GM12801 (cell line): ENCODE measurements around the gene SCAI.

ENCODE experiments used
- CTCF ChIP-seq: IDR thresholded peaks from one replicate; pipeline ENCODE4 v1.5.1; 2011; ENCODE audit warnings: control low read depth; ENCODE audit not compliant: insufficient read length; ENCODE audit errors: extremely low read depth

SCAI gene

GRCh38 chr9:125143377-125144090, at the start of gene SCAI:
SCAI (minus strand) TSS chr9:125143528; CDS start chr9:125143437, 91 bp downstream.
- TF ChIP-seq CTCF: no peak

GRCh38 chr9:125190361-125190801, 47.1 kb upstream of the SCAI start:
- TF ChIP-seq CTCF: no peak

GRCh38 chr9:125189361-125190289, 46.3 kb upstream of the SCAI start, which contains the start of gene PPP6C:
PPP6C (minus strand) TSS chr9:125189803; CDS start chr9:125189718, 85 bp downstream.
- no peak for TF ChIP-seq CTCF

GRCh38 chr9:125189011-125189360, 45.7 kb upstream of the SCAI start:
- TF ChIP-seq CTCF: no peak

GRCh38 chr9:125183561-125183960, 40.2 kb upstream of the SCAI start:
- no peak for TF ChIP-seq CTCF

GRCh38 chr9:125183054-125183453, 39.7 kb upstream of the SCAI start:
- no peak for TF ChIP-seq CTCF

GRCh38 chr9:125180876-125181275, 37.5 kb upstream of the SCAI start:
- no peak for TF ChIP-seq CTCF
